Measurements from ENCODE around the gene EYS. TPM values are rescaled to one million over a fixed set of nuclear protein-coding genes. Genes with fewer than 3 reads are reported as not detected.

EYS gene
- total RNA-seq, 1 experiment from 2014 or later, result not detected

GRCh38 chr6:64714073-64714472, 993.0 kb downstream of the EYS start:
- Histone ChIP-seq H3K27ac (ENCODE audit: insufficient read length, low read depth, low read length) (no peak overlapping the region), H3K4me1 (ENCODE audit: insufficient read depth, low read length) (peaks cover 3% of the 10 kb centered on the region; the same call in 1 of the 2 replicates), H2BK15ac (ENCODE audit: low read depth, low read length) (no peak overlapping the region), H3K23ac (ENCODE audit: insufficient read length, low read depth, low read length) (no peak overlapping the region), H3K9ac (ENCODE audit: extremely low read depth, insufficient read length, low read length) (no peak overlapping the region), H3K18ac (ENCODE audit: insufficient read length, low read depth, low read length) (no peak overlapping the region), H2AK5ac (ENCODE audit: insufficient read length, low read length) (no peak overlapping the region), H3K4me2 (ENCODE audit: insufficient read depth, insufficient read length, low read length) (no peak overlapping the region), H2BK5ac (ENCODE audit: insufficient read length, low read length) (no peak overlapping the region), H4K8ac (replicated peaks; ENCODE audit: insufficient read length, low read depth, low read length) (no peak overlapping the region), H2BK12ac (ENCODE audit: insufficient read length, low read depth, low read length) (no peak overlapping the region), H3K9me3 (ENCODE audit: control insufficient read depth, low read depth, low read length) (no peaks in the 10 kb centered on the region), H3K79me2 (ENCODE audit: insufficient read depth, low read length) (no peaks in the 10 kb centered on the region), H3K23me2 (ENCODE audit: insufficient read length, low read depth, low read length, poor library complexity, severe bottlenecking) (no peaks in the 10 kb centered on the region), H4K91ac (ENCODE audit: insufficient read length, low read depth, low read length) (no peak overlapping the region), H3K56ac (ENCODE audit: insufficient read length, low read depth, low read length) (no peak overlapping the region), H3T11ph (ENCODE audit: low read length) (no peak overlapping the region), H3K79me1 (ENCODE audit: insufficient read depth, low read depth, low read length, poor library complexity, severe bottlenecking) (no peaks in the 10 kb centered on the region), H3K14ac (ENCODE audit: insufficient read depth, low read length) (no peak overlapping the region), H4K5ac (ENCODE audit: insufficient read length, low read depth, low read length) (no peak overlapping the region), H3K27me3 (ENCODE audit: insufficient read depth, low read length) (no peaks in the 10 kb centered on the region), H2BK120ac (ENCODE audit: low read depth, low read length, poor library complexity, severe bottlenecking) (no peak overlapping the region), H2AFZ (ENCODE audit: low read length) (no peak overlapping the region), H2BK20ac (ENCODE audit: low read depth, low read length, poor library complexity, severe bottlenecking) (no peak overlapping the region), H3K4ac (ENCODE audit: low read depth, low read length) (no peak overlapping the region), H4K20me1 (ENCODE audit: control insufficient read depth, insufficient read depth, insufficient read length) (no peaks in the 10 kb centered on the region)
- no peak overlapping the region; a peak in 1 of 7 replicates for H3K27ac Mint-ChIP-seq
- no peaks in the 10 kb centered on the region for H3K9me3 Mint-ChIP-seq
- no peaks in the 10 kb centered on the region for H3K4me1 Mint-ChIP-seq
- no peak for DNase-seq
- H3K4me3 Mint-ChIP-seq, result no peak overlapping the region
- WGBS (ENCODE audit: extremely low coverage, insufficient read length, low lambda C conversion rate), result no CpG with 5 or more reads among the region's 2 CpGs
- no peaks in the 10 kb centered on the region for H3K27me3 Mint-ChIP-seq (ENCODE audit: low read depth)
- H3K36me3 Mint-ChIP-seq (ENCODE audit: insufficient read depth in 1 of 3, low read depth in 3 of 3), result no peaks in the 10 kb centered on the region; a peak in 1 of 7 replicates
- TF ChIP-seq CTCF (conservative IDR thresholded peaks at IDR 0.05), result no peak
